D721Med (cell line): ENCODE measurements around the gene SLC25A21.

Experiments
- DNase-seq: peaks from one replicate; pipeline ENCODE4 v3.0.0; 2011; ENCODE audit warnings: low spot score; ENCODE audit not compliant: insufficient read length
- FAIRE-seq: peaks from 2 replicates; lab custom pipeline; 2011; peaks lifted over from hg19 to GRCh38; lab: Jason Lieb, UNC
- TF ChIP-seq, protein P1 (sequence below): IDR thresholded peaks from 2 replicates; pipeline ENCODE4 v1.5.1; 2012; ENCODE audit warnings: mild to moderate bottlenecking, control low read depth; ENCODE audit not compliant: insufficient read depth; ENCODE audit errors: missing control alignments

SLC25A21 gene

DNA sequence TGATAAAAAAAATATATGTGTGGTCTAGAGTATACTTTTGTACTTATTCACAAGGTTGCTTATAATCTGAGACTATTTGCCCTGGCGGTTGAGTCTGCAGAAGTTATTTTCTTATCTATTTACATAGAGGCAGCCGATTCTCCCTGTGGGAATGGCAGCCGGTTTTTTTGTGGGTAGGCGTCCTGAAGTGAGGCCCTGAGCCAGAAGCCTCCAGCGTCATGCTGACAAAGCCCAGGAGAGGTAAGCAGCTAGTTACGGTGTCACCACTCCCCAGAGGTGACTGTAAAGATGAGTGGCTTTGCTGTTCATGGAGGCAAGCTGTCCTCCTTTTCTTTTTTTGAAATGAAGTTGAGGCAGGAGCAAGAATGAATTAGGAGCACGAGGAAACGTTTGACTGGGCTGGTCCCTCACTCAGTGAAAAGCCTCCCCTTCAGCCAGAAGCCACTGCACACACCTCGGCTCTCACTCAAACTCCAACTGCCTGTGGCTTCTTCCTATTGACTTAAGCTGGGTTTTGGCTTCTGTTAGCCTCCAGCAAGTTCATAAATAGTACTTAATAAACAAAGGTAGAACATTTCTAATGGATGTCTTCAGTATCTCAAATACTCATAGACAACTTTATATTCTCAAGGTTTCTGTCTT is 489.2 kb downstream of the SLC25A21 start:
- TF ChIP-seq, protein P1, sequence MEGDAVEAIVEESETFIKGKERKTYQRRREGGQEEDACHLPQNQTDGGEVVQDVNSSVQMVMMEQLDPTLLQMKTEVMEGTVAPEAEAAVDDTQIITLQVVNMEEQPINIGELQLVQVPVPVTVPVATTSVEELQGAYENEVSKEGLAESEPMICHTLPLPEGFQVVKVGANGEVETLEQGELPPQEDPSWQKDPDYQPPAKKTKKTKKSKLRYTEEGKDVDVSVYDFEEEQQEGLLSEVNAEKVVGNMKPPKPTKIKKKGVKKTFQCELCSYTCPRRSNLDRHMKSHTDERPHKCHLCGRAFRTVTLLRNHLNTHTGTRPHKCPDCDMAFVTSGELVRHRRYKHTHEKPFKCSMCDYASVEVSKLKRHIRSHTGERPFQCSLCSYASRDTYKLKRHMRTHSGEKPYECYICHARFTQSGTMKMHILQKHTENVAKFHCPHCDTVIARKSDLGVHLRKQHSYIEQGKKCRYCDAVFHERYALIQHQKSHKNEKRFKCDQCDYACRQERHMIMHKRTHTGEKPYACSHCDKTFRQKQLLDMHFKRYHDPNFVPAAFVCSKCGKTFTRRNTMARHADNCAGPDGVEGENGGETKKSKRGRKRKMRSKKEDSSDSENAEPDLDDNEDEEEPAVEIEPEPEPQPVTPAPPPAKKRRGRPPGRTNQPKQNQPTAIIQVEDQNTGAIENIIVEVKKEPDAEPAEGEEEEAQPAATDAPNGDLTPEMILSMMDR: no peak
- FAIRE-seq (no peak), DNase-seq (no peak)

DNA sequence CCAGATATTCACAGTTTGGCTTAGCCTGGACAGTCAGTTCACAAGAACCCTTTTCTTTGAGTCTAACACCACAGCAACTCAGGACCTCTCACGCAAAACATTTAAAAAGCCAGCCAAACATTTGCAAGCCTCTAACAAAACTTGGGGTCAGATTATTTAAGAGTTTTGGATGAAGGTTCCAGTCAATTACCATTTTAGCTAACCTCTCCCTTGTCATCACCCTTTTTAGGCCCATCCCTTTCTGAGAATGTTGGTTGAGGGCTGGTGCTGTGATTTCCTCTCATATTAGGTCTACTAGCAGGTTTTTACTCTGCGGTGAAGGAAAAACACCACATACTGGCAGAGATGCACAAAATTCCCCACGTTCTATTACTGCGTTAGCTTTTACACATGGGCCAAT is 490.1 kb downstream of the SLC25A21 start:
- DNase-seq (no peak), FAIRE-seq (no peak)
- TF ChIP-seq, protein P1: no peak

DNA sequence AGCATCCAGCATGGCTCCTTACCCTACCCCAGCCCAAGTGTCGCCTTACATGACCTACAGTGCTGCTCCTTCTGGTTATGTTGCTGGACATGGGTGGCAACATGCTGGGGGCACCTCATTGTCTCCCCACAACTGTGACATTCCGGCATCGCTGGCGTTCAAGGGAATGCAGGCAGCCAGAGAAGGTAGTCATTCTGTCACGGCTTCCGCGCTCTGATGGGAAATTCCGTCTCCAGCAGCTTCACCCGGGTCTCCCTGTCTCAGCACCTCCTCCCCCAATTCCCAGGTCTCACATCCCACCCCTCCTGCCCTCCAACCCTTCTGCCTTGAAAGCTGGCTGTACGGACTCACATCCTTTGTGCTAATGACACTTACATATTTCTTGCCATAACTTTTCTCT is 496.2 kb downstream of the SLC25A21 start:
- FAIRE-seq (no peak), DNase-seq (no peak)
- TF ChIP-seq, protein P1: no peak

DNA sequence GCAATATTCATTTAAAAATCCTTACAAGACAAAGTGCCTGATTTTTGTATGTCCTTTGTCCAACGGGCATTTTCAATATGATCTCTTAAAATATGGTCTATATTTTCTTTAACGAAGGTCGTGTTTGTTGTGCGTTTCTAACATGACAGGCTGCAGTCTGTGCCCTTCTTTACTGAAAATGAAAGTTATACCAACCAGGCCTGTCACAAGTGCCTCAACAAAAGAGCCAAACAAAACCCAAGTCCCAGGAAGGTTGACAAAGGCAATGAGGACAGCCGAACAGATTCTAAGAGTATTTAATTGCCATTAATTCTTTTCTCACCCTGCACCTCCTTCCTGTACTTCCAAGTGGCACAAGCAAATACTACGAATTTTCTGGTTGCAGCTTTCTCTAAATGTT is 496.8 kb downstream of the SLC25A21 start:
- TF ChIP-seq, protein P1: no peak

DNA sequence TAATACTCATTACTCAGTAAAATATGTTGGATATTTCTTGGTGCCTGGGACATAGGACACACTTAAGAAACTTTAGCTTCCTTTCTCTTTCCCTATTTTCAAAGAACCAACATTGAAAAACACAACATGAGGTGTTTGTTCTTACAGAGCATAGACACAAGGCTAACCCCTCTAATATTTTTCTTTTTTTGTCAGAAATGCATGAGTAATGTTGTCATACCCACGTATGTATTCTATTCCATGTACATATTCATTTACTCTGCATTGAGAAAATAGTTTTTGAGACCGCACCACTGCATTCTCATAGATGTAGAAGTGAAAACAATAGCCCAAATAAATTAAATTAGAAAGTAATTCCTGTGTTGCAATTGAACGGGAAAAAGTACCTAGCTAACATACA is 497.7 kb downstream of the SLC25A21 start:
- FAIRE-seq: no peak
- no peak for DNase-seq
- TF ChIP-seq, protein P1: no peak

More for the DNA sequence above, 496.8 kb downstream of the SLC25A21 start:
- DNase-seq (no peak), FAIRE-seq (no peak)

DNA sequence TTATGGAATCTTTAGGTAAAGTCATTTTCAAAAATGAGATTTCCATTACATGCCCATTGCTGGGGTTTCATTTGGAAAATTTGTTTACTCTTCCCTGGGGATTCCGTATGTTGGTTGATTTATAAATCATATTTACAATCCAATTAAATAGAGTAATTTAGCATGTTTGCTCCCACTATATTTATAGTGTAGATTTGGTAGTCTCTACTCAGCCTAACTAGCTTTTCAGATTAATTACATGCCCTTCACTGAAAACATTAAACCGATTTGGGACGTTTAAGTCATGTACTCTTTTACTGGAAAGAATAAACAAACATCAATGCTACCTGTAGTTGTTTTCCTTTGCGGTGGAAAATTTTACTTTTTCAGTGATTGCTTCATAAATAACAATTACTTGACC is 500.3 kb downstream of the SLC25A21 start:
- DNase-seq: no peak

DNA sequence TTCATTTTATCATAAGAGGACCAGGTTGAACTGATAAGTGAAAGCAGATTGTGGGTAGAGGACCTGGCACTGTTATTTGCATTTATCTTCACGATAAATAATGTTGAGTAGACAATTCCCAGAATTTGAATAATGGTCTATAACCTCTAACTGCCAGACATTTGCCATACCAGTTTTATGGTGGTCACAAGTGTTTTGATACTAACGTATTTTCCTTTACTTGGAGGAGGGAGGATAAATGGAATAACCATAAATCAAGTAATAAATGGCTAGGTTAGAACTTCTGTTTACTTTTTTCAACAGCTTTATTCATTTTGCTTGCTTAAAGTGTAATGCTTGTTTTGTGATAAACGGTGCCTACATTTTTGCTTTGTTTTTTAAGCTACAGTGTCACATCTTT is 501.3 kb downstream of the SLC25A21 start:
- no peak for FAIRE-seq
- DNase-seq: no peak
- TF ChIP-seq, protein P1: no peak

More for the DNA sequence above, 500.3 kb downstream of the SLC25A21 start:
- no peak for FAIRE-seq
- TF ChIP-seq, protein P1: no peak
